KMS-11 (cell line): ENCODE measurements around the gene RASSF8.

Source experiments
- H2AFZ ChIP-seq: fragments of 200-600 bp; sonication (generic); 2 replicates; pipeline ENCODE4 v1.6.1; 2016; ENCODE audit warnings: antibody characterized with exemption, mixed run types, low read depth
- H3K27ac ChIP-seq: fragments of 200-600 bp; sonication (generic); 2 replicates; pipeline ENCODE4 v1.6.1; 2016; ENCODE audit warnings: mild to moderate bottlenecking, mixed run types
- H3K27me3 ChIP-seq: fragments of 200-600 bp; sonication (generic); 2 replicates; pipeline ENCODE4 v1.6.1; 2017; ENCODE audit warnings: mild to moderate bottlenecking, low read depth, mixed run types, moderate library complexity; ENCODE audit not compliant: insufficient read depth
- H3K36me3 ChIP-seq: fragments of 200-600 bp; sonication (generic); 2 replicates; pipeline ENCODE4 v1.6.1; 2017; ENCODE audit warnings: mild to moderate bottlenecking, mixed run types; ENCODE audit not compliant: insufficient read depth
- H3K4me1 ChIP-seq: fragments of 200-600 bp; sonication (generic); 2 replicates; pipeline ENCODE4 v1.6.1; 2016; ENCODE audit warnings: mild to moderate bottlenecking, low read depth, mixed run types; ENCODE audit not compliant: poor library complexity, severe bottlenecking
- H3K4me2 ChIP-seq: fragments of 200-600 bp; sonication (generic); 2 replicates; pipeline ENCODE4 v1.7.0; 2016; ENCODE audit warnings: mild to moderate bottlenecking, mixed run types
- H3K4me3 ChIP-seq: fragments of 200-600 bp; sonication (generic); IDR thresholded peaks from 2 replicates; pipeline ENCODE4 v1.6.1; 2017; ENCODE audit warnings: low read depth, low read length, mixed read lengths; ENCODE audit not compliant: insufficient read depth
- H3K79me2 ChIP-seq: fragments of 200-600 bp; sonication (generic); 2 replicates; pipeline ENCODE4 v1.6.1; 2016; ENCODE audit warnings: low read depth, mixed run types; ENCODE audit not compliant: insufficient read depth
- H3K9ac ChIP-seq: fragments of 200-600 bp; sonication (generic); 2 replicates; pipeline ENCODE4 v1.6.1; 2016; ENCODE audit warnings: mild to moderate bottlenecking, mixed run types
- H4K20me1 ChIP-seq: fragments of 200-600 bp; sonication (generic); 2 replicates; pipeline ENCODE4 v1.6.1; 2016; ENCODE audit warnings: mild to moderate bottlenecking, mixed run types; ENCODE audit not compliant: insufficient read depth
- TF ChIP-seq, protein P1 (sequence below): fragments of 200-600 bp; sonication (generic); conservative IDR thresholded peaks from 2 replicates; pipeline ENCODE4 v1.6.1; 2017; ENCODE audit warnings: low read depth, mild to moderate bottlenecking, antibody characterized with exemption, low read length, moderate library complexity, mixed read lengths

The RASSF8 gene

DNA sequence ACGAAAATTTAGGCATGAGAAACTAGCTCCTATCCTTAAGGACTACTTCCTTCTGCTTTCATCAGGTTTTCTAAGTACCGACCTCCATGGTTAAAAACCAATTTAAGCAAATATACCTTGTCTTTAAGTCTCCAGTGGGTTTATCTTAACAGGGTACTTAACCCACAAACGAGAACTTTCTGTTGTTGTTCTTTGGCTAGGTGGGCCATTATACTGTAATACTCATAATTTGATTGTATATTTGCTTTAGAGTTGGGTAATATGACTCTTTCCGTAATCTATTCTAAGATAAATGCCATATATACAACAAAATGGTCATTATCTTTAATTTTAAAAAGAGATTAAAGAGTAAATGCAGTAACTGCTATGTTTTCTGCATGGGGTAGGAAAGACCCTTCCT is 21.6 kb downstream of the RASSF8 start:
- Histone ChIP-seq H3K9ac (no peak overlapping the region), H2AFZ (no peak overlapping the region), H3K4me2 (no peak overlapping the region), H3K79me2 (no peaks in the 10 kb centered on the region), H4K20me1 (no peaks in the 10 kb centered on the region), H3K4me1 (peaks cover 18% of the 10 kb centered on the region), H3K36me3 (no peaks in the 10 kb centered on the region), H3K4me3 (no peak overlapping the region), H3K27me3 (no peaks in the 10 kb centered on the region), H3K27ac (no peak overlapping the region)
- TF ChIP-seq, protein P1, sequence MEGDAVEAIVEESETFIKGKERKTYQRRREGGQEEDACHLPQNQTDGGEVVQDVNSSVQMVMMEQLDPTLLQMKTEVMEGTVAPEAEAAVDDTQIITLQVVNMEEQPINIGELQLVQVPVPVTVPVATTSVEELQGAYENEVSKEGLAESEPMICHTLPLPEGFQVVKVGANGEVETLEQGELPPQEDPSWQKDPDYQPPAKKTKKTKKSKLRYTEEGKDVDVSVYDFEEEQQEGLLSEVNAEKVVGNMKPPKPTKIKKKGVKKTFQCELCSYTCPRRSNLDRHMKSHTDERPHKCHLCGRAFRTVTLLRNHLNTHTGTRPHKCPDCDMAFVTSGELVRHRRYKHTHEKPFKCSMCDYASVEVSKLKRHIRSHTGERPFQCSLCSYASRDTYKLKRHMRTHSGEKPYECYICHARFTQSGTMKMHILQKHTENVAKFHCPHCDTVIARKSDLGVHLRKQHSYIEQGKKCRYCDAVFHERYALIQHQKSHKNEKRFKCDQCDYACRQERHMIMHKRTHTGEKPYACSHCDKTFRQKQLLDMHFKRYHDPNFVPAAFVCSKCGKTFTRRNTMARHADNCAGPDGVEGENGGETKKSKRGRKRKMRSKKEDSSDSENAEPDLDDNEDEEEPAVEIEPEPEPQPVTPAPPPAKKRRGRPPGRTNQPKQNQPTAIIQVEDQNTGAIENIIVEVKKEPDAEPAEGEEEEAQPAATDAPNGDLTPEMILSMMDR: no peak

DNA sequence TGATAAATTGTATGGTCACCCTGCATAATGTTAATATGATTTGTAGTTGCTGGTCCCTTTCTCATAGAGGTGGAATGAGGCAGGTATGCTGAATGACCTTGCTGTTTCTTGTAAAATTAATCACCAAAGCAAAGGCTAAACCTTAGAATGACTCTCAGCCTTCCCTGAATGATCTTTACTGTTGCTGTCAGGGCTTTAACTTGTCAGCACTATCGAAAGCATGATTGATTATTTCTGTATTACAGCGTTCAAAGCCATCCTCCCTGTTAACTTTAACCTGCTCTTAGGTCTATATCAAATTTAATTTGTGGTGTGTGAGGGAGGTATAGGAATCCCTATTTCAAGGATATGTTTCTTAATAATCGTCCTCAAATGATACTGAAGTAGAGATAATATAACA is 23.1 kb downstream of the RASSF8 start:
- Histone ChIP-seq H2AFZ (no peak overlapping the region), H4K20me1 (no peaks in the 10 kb centered on the region), H3K4me2 (no peak overlapping the region), H3K27ac (no peak overlapping the region), H3K4me3 (no peak overlapping the region), H3K27me3 (no peaks in the 10 kb centered on the region), H3K4me1 (peaks cover 25% of the 10 kb centered on the region), H3K79me2 (no peaks in the 10 kb centered on the region), H3K9ac (no peak overlapping the region), H3K36me3 (no peaks in the 10 kb centered on the region)
- TF ChIP-seq, protein P1: no peak

DNA sequence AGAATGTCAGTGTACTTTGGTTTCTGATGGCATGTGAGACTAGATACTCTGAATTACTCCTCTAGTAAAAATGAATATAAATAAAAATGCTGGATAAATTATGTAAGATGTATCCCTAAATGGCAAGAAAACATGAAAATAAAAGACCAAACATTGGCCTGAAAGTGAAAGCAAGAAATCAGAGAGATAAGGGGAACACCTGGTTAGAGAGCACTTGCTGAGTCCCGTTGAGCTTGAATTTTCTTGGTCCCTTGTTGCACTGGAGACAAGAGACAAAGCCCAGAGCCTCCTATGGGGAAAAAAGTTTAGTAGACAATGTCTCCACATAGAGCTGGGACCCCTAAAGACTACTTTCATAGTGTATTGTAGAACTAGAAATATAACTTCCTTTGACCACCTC is 23.9 kb downstream of the RASSF8 start:
- no peak overlapping the region for H2AFZ ChIP-seq
- no peaks in the 10 kb centered on the region for H3K79me2 ChIP-seq
- H3K4me1 ChIP-seq: peaks cover 27% of the 10 kb centered on the region
- H3K27ac ChIP-seq: no peak overlapping the region
- H3K36me3 ChIP-seq: no peaks in the 10 kb centered on the region
- TF ChIP-seq, protein P1: no peak
- H4K20me1 ChIP-seq: no peaks in the 10 kb centered on the region
- H3K4me3 ChIP-seq: no peak overlapping the region
- H3K9ac ChIP-seq: no peak overlapping the region
- H3K4me2 ChIP-seq: peak overlapping the region; percentile 67
- H3K27me3 ChIP-seq: no peaks in the 10 kb centered on the region

GRCh38 chr12:25983625-25984024 is 25.1 kb downstream of the RASSF8 start:
- peaks cover 27% of the 10 kb centered on the region for H3K4me1 ChIP-seq
- H3K4me3 ChIP-seq: no peak overlapping the region
- no peak overlapping the region for H3K4me2 ChIP-seq
- no peak overlapping the region for H3K27ac ChIP-seq
- H3K9ac ChIP-seq: no peak overlapping the region
- TF ChIP-seq, protein P1: no peak
- H3K27me3 ChIP-seq: no peaks in the 10 kb centered on the region
- no peaks in the 10 kb centered on the region for H3K79me2 ChIP-seq
- no peak overlapping the region for H2AFZ ChIP-seq
- no peaks in the 10 kb centered on the region for H3K36me3 ChIP-seq
- H4K20me1 ChIP-seq: no peaks in the 10 kb centered on the region
